ENCODE measurements around the gene EFCAB6.

The EFCAB6 gene

DNA sequence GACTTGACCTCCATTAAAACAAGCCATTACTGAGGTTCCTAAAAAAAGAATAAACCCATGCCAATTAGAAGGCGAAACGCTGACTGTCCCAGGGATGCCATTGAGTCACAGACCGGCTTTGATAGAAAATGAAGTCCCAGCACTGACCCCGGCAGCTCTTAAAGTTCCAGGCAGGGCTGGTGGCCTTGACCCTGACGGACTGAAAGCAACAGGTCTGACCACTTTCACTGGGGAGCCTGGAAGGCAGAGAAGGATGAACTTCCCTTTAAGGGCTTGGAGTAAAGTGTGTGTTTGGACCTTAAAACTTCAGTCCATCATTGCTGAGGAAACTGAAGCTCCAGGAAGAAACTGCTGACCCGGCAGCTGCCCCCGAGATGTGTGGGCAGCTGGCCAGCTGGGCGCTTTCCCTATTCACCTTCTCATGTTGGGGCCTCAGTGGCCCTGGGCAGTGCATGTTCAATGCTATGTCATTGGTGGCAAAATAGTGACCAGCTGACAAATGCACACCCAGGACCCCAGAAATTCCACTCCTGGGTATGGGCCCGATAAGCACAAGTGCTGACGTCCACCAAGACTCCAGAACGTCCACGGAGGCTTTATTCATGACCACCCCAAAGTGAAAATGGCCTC lies 18.9 kb upstream of the EFCAB6 start:
- in situ Hi-C loops (cut with MboI; ENCODE audit: low sequenced_read_pairs, unreplicated experiment): no loop called here
- DNase-seq (ENCODE audit: low spot score): no peak
- no peak for TF ChIP-seq CTCF (IDR thresholded peaks at IDR 0.05; ENCODE audit: borderline replicate concordance, control extremely low read depth, extremely low read depth, insufficient read depth, missing control alignments)

- in situ Hi-C loops (cut with MboI; ENCODE audit: low sequenced_read_pairs, unreplicated experiment): no loop called here
- no peak for DNase-seq (ENCODE audit: low spot score)
Measured at GRCh38 chr22:43829904-43830851, 18.1 kb upstream of the EFCAB6 start.

GRCh38 chr22:43828998-43829782 lies 17.1 kb upstream of the EFCAB6 start:
- no peak for TF ChIP-seq CTCF (IDR thresholded peaks at IDR 0.05; ENCODE audit: borderline replicate concordance, control extremely low read depth, extremely low read depth, insufficient read depth, missing control alignments)
- DNase-seq (ENCODE audit: low spot score): no peak
- in situ Hi-C loops (cut with MboI; ENCODE audit: low sequenced_read_pairs, unreplicated experiment): no loop called here

More at GRCh38 chr22:43829904-43830851, 18.1 kb upstream of the EFCAB6 start:
- TF ChIP-seq CTCF (IDR thresholded peaks at IDR 0.05; ENCODE audit: borderline replicate concordance, control extremely low read depth, extremely low read depth, insufficient read depth, missing control alignments): no peak

DNA sequence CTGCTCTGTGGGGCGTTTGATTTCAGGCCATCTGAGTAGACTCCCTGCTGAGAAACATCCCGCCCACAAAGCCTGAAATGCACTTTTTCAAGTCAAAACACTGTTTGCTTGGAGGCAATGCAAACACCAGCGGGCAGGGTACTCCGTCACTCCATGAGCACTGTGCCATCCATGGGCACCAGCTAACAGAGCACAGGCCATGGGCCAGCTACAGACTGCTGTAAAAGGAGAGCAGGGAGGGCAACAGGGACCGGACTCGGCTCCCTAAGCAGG lies 16.6 kb upstream of the EFCAB6 start:
- TF ChIP-seq CTCF (IDR thresholded peaks at IDR 0.05; ENCODE audit: borderline replicate concordance, control extremely low read depth, extremely low read depth, insufficient read depth, missing control alignments): no peak
- in situ Hi-C loops (cut with MboI; ENCODE audit: low sequenced_read_pairs, unreplicated experiment): no loop called here
- DNase-seq (ENCODE audit: low spot score): no peak

GRCh38 chr22:43827926-43828724 lies 16.0 kb upstream of the EFCAB6 start:
- no peak for DNase-seq (ENCODE audit: low spot score)
- no peak for TF ChIP-seq CTCF (IDR thresholded peaks at IDR 0.05; ENCODE audit: borderline replicate concordance, control extremely low read depth, extremely low read depth, insufficient read depth, missing control alignments)
- in situ Hi-C loops (cut with MboI; ENCODE audit: low sequenced_read_pairs, unreplicated experiment): no loop called here
